ENCODE measurements around the gene AIPL1. TPM values are rescaled to one million over a fixed set of nuclear protein-coding genes. Genes with fewer than 3 reads are reported as not detected.

The AIPL1 gene
- total RNA-seq, 1 donor from 2014 or later: not detected

DNA sequence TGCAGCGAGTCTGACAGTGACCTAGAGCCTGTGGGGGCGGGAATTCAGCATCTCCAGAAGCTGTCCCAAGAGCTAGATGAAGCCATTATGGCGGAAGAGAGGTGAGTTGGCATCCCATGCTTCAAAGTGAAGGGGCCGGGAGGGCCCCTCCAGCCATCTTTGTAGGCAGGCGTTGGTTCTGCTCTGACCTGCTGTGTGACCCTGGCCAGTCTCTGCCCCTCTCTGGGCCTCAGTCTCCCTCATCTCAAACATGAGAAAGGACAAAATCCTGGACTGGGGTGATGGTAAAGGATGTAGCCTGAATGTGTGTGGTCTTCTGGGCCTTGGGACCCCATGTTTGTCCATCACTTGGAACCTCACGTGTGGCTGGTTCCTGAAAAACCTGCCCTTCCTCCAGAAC lies 14.4 kb upstream of the AIPL1 start:
- no peak for DNase-seq (ENCODE audit: low read depth, low spot score)

DNA sequence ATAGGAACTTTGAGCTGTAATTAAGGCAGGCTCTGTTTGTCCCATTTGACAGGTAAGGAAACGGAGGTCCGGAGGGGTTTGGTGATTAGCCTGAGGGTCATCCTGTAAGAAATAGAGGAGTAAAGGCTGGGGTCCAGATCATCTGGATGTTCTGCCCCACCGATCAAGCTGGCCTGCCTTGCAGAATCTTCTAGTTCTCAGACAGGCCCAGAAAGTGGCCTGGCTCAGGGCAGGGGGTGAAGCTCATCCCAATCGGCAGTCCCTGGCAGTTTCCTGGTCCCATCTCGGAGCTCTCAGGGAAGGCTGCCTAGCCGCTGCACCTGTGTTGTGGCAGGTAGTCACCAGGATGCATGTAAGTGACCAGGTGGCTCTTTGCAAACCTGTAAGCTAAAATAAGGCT lies 13.6 kb upstream of the AIPL1 start:
- no peak for DNase-seq (ENCODE audit: low read depth, low spot score)

DNA sequence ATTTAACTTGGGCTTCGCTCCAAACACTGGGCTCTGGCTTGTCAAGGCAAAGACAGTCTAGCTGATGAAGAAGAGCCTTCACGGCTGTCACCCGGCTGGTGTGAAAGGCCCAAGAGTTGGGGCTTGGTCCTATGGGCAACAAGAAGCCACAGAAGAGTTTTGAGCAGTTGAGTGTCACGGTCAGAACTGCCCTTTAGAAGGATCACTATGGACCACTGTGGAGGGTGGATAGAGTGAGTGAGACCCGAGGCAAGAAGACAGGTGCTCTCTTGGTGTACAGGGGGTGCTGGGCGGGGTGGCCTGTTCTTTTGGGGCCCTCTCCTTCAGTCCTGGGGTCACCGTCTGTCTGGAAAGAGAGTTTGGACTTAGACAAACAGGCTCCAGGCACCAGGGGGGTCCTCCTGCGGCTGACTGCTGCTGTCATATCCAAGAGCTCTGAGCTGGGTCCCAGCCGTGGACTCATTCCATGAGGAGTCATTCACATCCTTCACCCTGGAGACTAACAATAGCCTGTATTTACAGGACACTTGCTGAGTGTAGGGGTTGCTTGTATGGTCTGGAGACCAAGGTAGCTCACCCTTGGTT lies 11.7 kb upstream of the AIPL1 start:
- DNase-seq (ENCODE audit: low read depth, low spot score): no peak

DNA sequence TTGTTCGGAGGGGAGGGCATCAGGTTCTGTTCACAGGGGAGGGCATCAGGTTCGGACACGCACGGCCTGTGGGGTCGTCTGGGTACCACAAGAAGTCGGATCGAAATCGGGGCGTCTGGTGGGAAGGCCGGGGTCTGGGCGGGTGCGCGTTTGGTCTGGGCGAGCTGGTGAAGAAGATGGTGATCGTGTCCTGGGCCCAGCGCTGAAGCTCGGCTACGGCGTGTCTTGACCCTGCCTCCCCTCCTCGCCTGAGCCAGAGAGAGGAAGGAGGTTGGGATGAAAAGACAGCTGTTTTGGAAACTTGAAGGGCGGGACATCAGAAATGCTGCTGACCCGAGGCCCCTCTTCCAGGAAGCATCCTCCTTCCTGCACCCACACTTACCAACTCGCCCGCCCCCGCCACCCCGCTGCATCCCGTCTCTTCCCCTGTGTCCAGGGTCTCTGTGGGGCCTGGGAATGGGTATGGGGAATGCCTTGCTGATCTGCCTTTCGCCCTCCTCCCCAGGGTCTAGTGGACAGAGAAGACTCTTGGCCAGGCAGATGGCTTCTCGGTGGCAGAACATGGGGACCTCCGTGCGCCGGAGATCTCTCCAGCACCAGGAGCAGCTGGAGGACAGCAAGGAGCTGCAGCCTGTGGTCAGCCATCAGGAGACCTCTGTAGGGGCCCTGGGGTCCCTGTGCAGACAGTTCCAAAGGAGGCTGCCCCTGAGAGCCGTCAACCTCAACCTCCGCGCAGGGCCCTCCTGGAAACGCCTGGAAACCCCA lies 9.8 kb upstream of the AIPL1 start:
- DNase-seq (ENCODE audit: low read depth, low spot score): no peak

- DNase-seq (ENCODE audit: low read depth, low spot score): peak; percentile 70
Measured at GRCh38 chr17:6443692-6444570, 9.0 kb upstream of the AIPL1 start, which contains the start of gene PIMREG. PIMREG (plus strand) TSS chr17:6444455; CDS start chr17:6445111, 656 bp downstream.

DNA sequence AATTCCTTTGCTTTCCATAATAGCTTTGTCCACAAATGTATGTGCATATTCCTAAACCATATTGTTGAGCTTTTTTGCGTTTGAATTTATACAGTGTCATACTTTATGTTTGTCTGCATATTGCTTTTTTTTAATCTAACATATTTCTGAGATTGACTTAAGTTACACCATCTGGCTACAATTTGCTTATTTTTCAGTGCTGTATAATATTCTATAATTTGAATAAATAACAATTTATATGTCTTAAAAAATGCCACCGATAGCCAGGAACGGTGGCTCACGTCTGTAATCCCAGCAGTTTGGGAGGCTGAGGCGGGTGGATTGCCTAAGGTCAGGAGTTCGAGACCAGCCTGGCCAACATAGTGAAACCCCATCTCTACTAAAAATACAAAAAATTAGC lies 7.9 kb upstream of the AIPL1 start:
- DNase-seq (ENCODE audit: low read depth, low spot score): no peak

DNA sequence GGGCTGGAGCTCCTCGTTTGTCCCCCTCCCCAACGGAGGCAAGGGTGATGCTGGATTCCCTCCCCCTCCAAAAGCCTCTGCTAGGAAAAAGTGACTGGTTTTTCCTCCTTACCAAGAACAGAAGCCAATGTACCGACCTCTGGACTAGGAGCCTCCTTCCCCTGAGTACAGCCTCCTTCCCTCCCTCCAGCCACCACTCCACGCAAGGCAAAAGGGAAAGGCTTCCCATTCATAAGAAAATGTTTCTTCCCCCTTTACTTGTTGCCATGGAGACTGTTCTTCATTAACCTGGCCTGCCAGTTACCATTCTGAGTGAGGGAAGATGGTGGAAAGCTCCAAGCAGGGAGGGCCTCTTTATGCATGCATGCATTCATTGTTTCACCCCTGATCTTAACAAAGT lies 5.0 kb upstream of the AIPL1 start:
- no peak for DNase-seq (ENCODE audit: low read depth, low spot score)

DNA sequence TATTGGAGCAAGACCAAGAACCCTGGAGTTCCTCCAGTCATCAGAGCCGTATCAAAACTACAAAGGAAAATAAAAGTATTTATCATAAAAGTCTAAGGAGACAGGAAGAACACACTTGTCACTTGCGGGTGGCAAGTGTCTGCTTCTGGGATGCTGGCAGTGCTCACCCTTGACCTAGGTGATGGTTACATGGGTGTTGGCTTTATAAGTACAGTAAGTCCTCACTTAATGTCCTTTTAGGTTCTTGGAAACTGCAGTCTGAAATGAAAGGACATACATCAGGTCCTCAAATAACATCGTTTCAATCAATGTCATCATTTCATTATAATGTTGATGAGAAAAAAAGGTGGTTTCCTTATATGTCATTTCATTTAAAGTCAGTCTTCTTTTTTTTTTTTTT lies 3.0 kb upstream of the AIPL1 start:
- DNase-seq (ENCODE audit: low read depth, low spot score): no peak

- no peak for DNase-seq (ENCODE audit: low read depth, low spot score)
Measured at GRCh38 chr17:6437466-6437865, 2.5 kb upstream of the AIPL1 start.

- no peak for DNase-seq (ENCODE audit: low read depth, low spot score)
Measured at GRCh38 chr17:6435968-6436367, 1.0 kb upstream of the AIPL1 start.

- no peak for DNase-seq (ENCODE audit: low read depth, low spot score)
Measured at GRCh38 chr17:6430769-6431168, 4.2 kb downstream of the AIPL1 start.

DNA sequence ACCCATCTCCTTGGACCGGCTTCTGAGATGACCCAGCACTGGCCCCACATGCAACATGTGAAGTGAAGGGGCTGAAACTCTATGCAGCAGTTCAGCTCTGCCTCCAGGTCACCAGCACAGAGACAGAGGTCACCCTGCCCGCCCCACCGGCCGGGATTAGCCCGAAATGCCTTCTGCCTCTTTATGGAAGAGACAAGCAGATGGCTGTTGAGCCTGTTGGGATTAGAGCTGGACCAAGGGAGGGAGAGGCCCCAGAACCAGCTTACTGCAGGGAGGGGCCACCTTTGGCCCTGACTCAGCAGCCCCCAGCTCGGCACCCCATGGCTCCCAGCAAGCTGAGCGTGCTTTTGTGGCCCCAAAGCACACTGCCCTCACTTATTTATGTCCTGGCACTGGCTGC lies 5.7 kb downstream of the AIPL1 start:
- DNase-seq (ENCODE audit: low read depth, low spot score): no peak

DNA sequence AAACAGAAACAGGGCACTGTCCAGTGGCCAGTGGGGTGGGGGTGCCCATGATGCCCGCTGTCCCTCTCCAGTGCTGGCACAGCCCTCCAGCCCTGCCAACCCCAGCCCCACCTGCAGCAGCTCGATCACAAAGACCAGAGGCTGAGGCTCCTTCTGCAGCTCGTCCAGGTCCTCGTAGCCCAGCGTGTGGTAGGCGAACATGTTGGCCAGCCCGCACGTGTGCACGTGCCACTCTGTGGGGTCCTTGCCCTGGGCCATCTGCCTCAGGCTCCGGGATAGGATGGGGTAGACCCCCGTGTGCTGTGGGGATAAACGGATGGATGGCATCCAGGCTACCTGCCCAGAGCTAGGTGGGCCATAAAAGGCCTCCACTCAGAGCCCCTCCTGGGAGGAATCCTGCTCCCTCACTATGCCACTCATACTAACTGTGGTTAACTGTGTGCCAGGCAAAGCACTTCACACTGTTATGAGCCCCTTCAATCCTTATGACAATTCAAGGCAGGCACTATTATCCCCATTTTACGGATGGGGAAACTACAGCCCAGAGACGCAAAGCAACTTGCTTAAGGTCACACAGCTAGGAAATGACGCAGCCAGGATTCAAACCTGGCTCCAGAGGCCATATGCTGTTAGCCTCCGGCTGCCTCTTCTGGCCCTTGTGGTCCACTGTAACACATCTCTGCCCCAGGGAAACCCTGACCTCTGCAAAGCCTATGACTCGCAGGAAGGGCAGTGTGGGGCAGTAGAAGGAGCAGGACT lies 6.5 kb downstream of the AIPL1 start:
- no peak for DNase-seq (ENCODE audit: low read depth, low spot score)

GRCh38 chr17:6427279-6427781 lies 7.6 kb downstream of the AIPL1 start:
- no peak for DNase-seq (ENCODE audit: low read depth, low spot score)

- DNase-seq (ENCODE audit: low read depth, low spot score): no peak
Measured at GRCh38 chr17:6426356-6427101, 8.4 kb downstream of the AIPL1 start.

DNA sequence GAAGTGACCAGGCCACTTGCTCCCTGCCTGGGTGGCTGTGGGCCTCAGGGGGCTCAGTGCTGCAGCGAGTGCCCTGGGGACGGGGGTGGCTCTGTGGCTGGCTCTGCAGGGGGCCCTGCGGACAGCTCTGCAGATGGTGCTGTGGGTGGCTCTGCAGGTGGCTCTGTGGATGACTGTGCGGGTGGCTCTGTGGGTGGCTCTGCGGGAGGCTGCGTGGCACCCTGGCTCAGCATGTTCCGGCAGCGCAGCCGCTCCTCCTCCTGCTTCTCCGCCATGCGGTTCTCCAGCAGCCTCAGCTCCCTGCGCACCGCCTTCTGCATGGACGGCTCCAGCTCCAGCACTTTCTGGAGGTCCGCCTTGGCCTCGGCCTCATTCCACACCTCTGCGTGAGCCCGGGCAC lies 9.5 kb downstream of the AIPL1 start:
- DNase-seq (ENCODE audit: low read depth, low spot score): no peak

GRCh38 chr17:6423931-6424330 lies 11.0 kb downstream of the AIPL1 start:
- no peak for DNase-seq (ENCODE audit: low read depth, low spot score)

DNA sequence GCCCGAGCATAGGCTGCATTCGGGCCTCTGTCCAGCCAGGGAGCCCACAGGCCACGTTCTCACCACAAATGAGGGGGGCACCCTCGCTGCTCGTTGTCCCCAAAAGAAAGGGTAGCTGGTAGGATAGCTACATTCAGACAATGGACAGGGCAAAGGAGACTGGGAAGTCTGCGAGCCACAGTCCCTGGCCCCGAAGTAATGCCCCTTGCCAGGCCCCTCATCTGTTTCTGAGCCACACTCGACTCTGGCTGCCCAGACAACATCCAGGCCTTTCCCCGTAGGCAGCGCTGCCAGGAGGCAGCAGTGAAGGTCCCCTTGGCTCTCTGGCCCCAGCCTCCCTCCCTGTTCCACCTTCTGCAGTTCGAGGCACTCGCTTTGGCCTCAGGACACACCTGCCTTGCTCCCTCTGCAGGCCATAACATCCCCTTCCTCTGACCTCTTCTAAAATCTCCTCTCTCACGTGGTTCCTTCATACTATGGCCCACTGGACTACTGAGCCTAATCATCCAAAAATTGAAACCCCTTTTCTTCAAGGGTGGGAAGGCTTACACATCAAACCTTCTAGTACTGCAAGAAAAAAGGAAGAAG lies 12.2 kb downstream of the AIPL1 start:
- no peak for DNase-seq (ENCODE audit: low read depth, low spot score)

DNA sequence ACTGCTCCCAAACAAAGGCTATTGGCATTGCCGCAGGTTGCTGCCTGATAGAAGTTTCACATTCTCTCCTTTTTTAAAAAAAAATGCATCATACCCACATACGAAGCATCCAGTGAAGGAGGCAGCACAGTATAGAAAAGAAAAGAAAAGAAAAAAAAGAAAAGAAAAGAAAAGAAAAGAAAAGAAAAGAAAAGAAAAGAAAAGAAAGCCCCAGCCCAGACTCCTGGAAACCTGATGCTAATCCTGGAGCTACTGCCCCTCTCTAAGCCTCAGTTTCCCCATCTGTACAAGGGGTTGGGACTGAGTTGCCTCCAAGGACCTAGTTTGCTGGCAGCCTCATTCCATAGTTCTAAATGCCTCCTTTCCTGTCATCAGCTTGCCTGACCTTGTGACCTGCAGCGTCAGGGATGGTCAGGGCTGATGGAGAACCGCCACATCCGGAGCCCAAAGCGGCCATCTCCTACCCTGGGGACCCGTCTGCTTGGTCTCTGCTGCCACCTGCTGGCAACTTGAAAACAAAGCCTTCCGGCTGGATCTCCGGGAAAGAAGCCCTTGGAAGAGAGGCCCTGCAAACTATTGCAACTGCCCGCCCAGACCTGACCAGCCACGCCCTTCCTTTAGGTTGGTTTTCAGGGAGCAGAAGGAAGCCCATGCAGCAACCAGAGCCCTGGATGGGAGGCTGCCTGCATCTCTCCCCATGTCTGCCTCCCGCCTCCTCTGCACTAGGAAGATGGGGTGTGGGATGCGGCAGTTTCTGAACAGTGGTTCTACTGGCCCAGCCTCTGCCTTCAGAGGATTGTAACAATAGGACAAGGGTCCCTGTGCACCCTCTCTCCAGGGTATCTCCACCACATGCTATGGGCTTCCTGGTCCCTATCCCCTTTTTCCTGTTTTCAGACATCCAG lies 13.0 kb downstream of the AIPL1 start:
- DNase-seq (ENCODE audit: low read depth, low spot score): no peak

All from pulmonary artery endothelial cell (primary cell).